Esophagus squamous epithelium (tissue), 5 donors: ENCODE results near the gene CDH12. TPM values are rescaled to one million over a fixed set of nuclear protein-coding genes. Genes with fewer than 3 reads are reported as not detected.
"Not testable (repeated sequence)": the region's sequence is repeated elsewhere in the genome, so short reads cannot be mapped to it uniquely, and the experiment has no call there.

ENCODE experiments used
- DNase-seq: peaks from one replicate; lab custom pipeline; 2025; lab: John Stamatoyannopoulos, UW
- H3K27ac ChIP-seq, 4 donors: fragments of 200-600 bp; sonication (generic); one replicate each; pipeline ENCODE4 v1.5.1; 2016 to 2019; ENCODE audit warnings: mild to moderate bottlenecking in 1 of 4
- H3K27me3 ChIP-seq, 4 donors: fragments of 200-600 bp; sonication (generic); 1 replicate in 3 of 4; 2 replicates in 1 of 4; pipeline versions ENCODE4 v1.5.1 to v1.6.0; 2017 to 2021; ENCODE audit warnings: antibody characterized with exemption in 1 of 4
- H3K36me3 ChIP-seq, 3 donors: fragments of 200-600 bp; sonication (generic); one replicate each; pipeline ENCODE4 v1.5.1; 2016 to 2019
- H3K4me1 ChIP-seq, 3 donors: fragments of 200-600 bp; sonication (generic); one replicate each; pipeline ENCODE4 v1.5.1; 2017 to 2019
- H3K4me3 ChIP-seq, 4 donors: fragments of 200-600 bp; sonication (generic); 1 replicate in 3 of 4; 2 replicates in 1 of 4; pipeline ENCODE4 v1.5.1; 2016 to 2019; ENCODE audit warnings: mild to moderate bottlenecking in 2 of 4, moderate library complexity in 1 of 4
- H3K9me3 ChIP-seq, 3 donors: fragments of 200-600 bp; sonication (generic); one replicate each; pipeline ENCODE4 v1.5.1; 2016 to 2019
- WGBS, 2 donors: methylation state at CpG; one replicate each; pipeline ENCODE4 v1.1.5; 2018; 5-methylcytosine and 5-hydroxymethylcytosine counted together
- intact Hi-C: fragments of 100-400 bp; cut with DNase I; formaldehyde crosslinking; loops from one replicate; pipeline ENCODE4 v1.15.0; 2022
- total RNA-seq, 4 donors: library from RNA; depleted of rRNA; stranded (reverse); fragments of >200 nt; gene quantifications; one replicate each; pipeline ENCODE4 v1.1.0, GENCODE V29; 2016
- donor health status: DM: yes; HTN: yes; CAD: no.

CDH12 gene
- total RNA-seq, 4 donors from 2014 or later, result not detected

DNA sequence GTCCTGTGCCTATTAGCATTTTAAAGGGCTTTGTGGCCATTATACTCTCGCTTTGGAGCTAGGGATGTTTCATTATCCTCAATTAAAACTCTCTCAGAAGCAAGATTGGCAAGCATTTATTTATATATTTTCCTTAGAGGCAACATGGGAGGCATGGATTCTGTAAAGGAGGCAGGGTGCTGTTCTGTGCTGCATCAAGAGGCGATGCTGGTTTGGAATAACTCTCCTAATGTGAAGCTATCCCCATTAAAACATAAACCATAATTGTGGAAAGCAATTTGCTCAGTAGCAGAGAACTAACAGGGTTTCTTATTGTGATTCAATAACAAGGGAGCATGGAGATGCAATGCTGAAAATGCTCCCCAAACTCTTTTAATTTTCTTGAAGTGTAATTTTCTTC, 664.5 kb downstream of the CDH12 start:
- H3K27ac ChIP-seq, H3K36me3 ChIP-seq, H3K4me1 ChIP-seq, intact Hi-C loops, H3K4me3 ChIP-seq, H3K27me3 ChIP-seq, H3K9me3 ChIP-seq, DNase-seq: not testable (repeated sequence)
- WGBS, 2 donors, result 80 to 91% methylated on average over 2 of the region's 2 CpGs

- intact Hi-C loops, H3K4me1 ChIP-seq, H3K4me3 ChIP-seq, DNase-seq, H3K27me3 ChIP-seq, H3K9me3 ChIP-seq, H3K36me3 ChIP-seq, H3K27ac ChIP-seq: not testable (repeated sequence)
- WGBS, 2 donors, result 64 to 65% methylated on average over 3 to 4 of the region's 4 CpGs
These were observed 665.4 kb downstream of the CDH12 start for GRCh38 chr5:22187632-22188228.

GRCh38 chr5:22169226-22169625, 683.9 kb downstream of the CDH12 start:
- H3K4me3 ChIP-seq, H3K4me1 ChIP-seq, H3K9me3 ChIP-seq, DNase-seq, H3K36me3 ChIP-seq, H3K27ac ChIP-seq, H3K27me3 ChIP-seq, intact Hi-C loops: not testable (repeated sequence)
- 83% methylated on average over 1 of the region's 2 CpGs; no CpG with 5 or more reads in 1 of the 2 donors for WGBS, 2 donors

DNA sequence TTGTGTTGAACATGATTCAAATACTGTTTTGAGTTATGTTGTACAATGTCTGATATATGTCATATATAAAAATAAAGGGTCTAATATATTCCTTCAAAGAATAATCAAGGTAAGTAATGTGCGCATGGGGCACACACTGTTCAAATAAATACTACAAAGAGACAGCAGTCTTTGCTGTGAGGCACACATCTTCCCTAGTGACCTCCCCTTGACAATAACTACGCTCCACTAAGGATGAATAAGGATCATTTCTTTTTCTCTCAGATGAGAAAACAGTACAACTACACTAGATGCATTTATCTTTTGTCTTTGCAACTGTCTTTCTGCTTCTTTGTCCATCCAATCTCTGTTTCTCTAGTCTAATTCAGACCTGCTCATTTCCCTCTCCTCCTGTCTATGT, 684.4 kb downstream of the CDH12 start:
- H3K4me3 ChIP-seq, DNase-seq, H3K27me3 ChIP-seq, intact Hi-C loops, H3K9me3 ChIP-seq, H3K27ac ChIP-seq, H3K36me3 ChIP-seq, H3K4me1 ChIP-seq: not testable (repeated sequence)
- no CpG with 5 or more reads among the region's 2 CpGs for WGBS, 2 donors

GRCh38 chr5:22165931-22166330, 687.2 kb downstream of the CDH12 start:
- intact Hi-C loops, H3K4me1 ChIP-seq, H3K9me3 ChIP-seq, H3K36me3 ChIP-seq, H3K27ac ChIP-seq, H3K4me3 ChIP-seq, H3K27me3 ChIP-seq, DNase-seq: not testable (repeated sequence)
- WGBS, 2 donors, result 58 to 81% methylated on average over 2 of the region's 2 CpGs

GRCh38 chr5:22164910-22165748, 688.0 kb downstream of the CDH12 start:
- DNase-seq, H3K27me3 ChIP-seq, H3K27ac ChIP-seq, H3K9me3 ChIP-seq, H3K4me3 ChIP-seq, H3K4me1 ChIP-seq, intact Hi-C loops, H3K36me3 ChIP-seq: not testable (repeated sequence)
- 24 to 33% methylated on average over 3 to 4 of the region's 7 CpGs for WGBS, 2 donors

- intact Hi-C loops, DNase-seq, H3K27me3 ChIP-seq, H3K9me3 ChIP-seq, H3K4me1 ChIP-seq, H3K4me3 ChIP-seq, H3K27ac ChIP-seq, H3K36me3 ChIP-seq: not testable (repeated sequence)
- no CpG with 5 or more reads among the region's 1 CpG for WGBS, 2 donors
These were observed 696.2 kb downstream of the CDH12 start for GRCh38 chr5:22156953-22157352.

DNA sequence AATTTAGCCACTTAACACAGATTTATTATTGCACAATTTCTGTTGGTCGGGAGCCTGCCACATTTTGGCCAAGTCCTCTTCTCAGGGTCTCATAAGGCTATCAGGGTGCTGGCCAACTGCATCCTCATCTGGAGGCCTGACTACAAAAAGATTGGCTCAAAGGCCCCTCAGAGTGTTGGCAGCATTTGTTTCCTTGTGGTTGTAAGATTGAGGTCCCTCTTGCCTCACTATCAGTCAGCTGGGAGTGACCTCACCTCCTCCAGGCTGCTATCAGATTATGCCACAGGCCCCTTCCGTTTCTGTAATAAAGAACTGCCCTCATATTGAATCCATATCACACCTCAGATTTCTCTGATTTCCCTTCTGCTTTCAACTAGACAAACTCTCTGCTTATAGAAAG, 698.4 kb downstream of the CDH12 start:
- H3K27ac ChIP-seq, H3K4me1 ChIP-seq, H3K9me3 ChIP-seq, DNase-seq, H3K4me3 ChIP-seq, H3K27me3 ChIP-seq, H3K36me3 ChIP-seq, intact Hi-C loops: not testable (repeated sequence)
- 46 to 69% methylated on average over 2 of the region's 2 CpGs for WGBS, 2 donors

DNA sequence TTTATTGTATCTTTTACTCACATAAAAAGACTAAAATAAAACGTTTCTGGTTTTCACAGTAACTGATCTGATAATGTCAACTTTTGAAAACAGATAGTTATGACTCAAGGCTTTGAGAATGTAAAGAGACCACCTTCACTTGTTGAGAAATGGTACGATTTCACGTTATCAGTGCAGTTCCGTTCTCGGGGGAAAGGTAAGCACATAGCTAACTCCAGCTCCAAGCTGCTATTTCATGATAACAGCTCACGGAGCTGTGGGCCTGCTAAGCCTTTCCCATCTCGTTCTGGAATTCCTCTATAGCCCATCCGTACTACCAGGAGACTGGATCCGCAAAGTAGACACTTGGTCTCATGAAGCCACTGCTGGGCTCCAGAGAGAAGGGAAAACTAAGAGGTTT, 701.3 kb downstream of the CDH12 start:
- H3K4me3 ChIP-seq, H3K27ac ChIP-seq, H3K4me1 ChIP-seq, H3K9me3 ChIP-seq, H3K36me3 ChIP-seq, DNase-seq, intact Hi-C loops, H3K27me3 ChIP-seq: not testable (repeated sequence)
- WGBS, 2 donors, result 57 to 67% methylated on average over 9 of the region's 9 CpGs

DNA sequence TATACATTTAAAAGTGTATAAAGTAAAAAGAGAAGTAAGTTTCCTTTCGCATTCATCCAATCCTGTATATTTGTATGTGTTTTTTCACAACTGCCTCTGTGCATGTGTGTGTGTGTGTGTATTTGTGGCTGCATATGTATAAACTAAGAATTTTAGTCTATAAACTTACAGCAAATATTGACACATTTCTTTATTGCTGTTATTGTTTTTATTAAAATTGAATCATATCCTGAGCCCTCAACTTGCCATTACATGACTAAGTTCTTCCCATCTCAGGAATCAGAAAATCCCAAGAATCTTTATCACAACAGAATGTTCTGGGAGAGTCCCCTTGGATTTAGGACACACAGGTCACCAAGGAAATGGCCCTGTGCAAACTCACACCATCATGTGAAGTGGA, 712.7 kb downstream of the CDH12 start:
- H3K9me3 ChIP-seq, H3K27ac ChIP-seq, H3K36me3 ChIP-seq, intact Hi-C loops, H3K27me3 ChIP-seq, H3K4me1 ChIP-seq, DNase-seq, H3K4me3 ChIP-seq: not testable (repeated sequence)
- 82 to 92% methylated on average over 1 of the region's 1 CpG for WGBS, 2 donors

DNA sequence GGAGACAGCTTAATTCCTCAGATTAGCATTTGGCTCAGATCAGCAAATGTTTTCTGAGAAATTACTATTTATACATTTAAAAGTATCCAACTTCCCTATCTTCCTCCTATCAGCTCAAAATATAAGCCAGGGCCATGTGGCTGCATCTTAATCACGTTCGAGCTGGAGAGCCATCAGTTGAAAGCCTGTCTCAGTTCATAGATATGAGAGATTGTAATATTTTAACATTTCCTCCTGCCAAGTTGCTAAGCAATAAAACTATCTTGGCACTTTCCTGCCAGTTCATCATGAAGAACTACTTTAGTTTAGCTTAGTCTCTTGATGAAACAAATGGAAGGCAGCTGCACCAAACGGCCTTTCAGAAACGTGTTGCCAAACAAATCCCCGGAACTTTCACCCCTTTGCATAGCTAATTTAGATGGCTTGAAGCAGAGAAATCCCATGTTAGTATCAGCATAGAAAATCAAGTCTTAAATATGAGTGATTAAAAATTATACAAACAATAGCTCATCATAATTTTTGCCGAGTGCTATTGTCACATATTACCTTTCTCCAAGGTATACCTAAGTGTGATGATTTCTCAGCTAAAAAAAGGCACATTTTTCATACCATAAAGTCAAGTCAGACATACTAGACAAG, 713.4 kb downstream of the CDH12 start:
- H3K36me3 ChIP-seq, H3K9me3 ChIP-seq, intact Hi-C loops, H3K27me3 ChIP-seq, DNase-seq, H3K4me1 ChIP-seq, H3K27ac ChIP-seq, H3K4me3 ChIP-seq: not testable (repeated sequence)
- 44 to 45% methylated on average over 6 of the region's 6 CpGs for WGBS, 2 donors
